ENCODE results near the gene SDC1.

Gene SDC1

GRCh38 chr2:20183373-20183772, 41.6 kb downstream of the SDC1 start:
- no peak for DNase-seq (ENCODE audit: low spot score)

GRCh38 chr2:20182241-20182931, 42.5 kb downstream of the SDC1 start:
- no peak for DNase-seq (ENCODE audit: low spot score)

GRCh38 chr2:20181761-20182160, 43.2 kb downstream of the SDC1 start:
- no peak for DNase-seq (ENCODE audit: low spot score)

GRCh38 chr2:20180676-20181648, 44.0 kb downstream of the SDC1 start:
- DNase-seq (ENCODE audit: low spot score): no peak

- DNase-seq (ENCODE audit: low spot score): no peak
Observed at GRCh38 chr2:20179755-20180594, 45.0 kb downstream of the SDC1 start.

- DNase-seq (ENCODE audit: low spot score): no peak
Observed at GRCh38 chr2:20179466-20179754, 45.5 kb downstream of the SDC1 start.

- DNase-seq (ENCODE audit: low spot score): no peak
Observed at GRCh38 chr2:20178666-20179465, 46.1 kb downstream of the SDC1 start.

- no peak for DNase-seq (ENCODE audit: low spot score)
Observed at GRCh38 chr2:20178249-20178607, 46.7 kb downstream of the SDC1 start.

- no peak for DNase-seq (ENCODE audit: low spot score)
Observed at GRCh38 chr2:20177556-20178248, 47.2 kb downstream of the SDC1 start.

- DNase-seq (ENCODE audit: low spot score): no peak
Observed at GRCh38 chr2:20176760-20177159, 48.2 kb downstream of the SDC1 start.

GRCh38 chr2:20175931-20176330, 49.0 kb downstream of the SDC1 start:
- DNase-seq (ENCODE audit: low spot score): no peak

GRCh38 chr2:20175267-20175666, 49.7 kb downstream of the SDC1 start:
- DNase-seq (ENCODE audit: low spot score): no peak

- no peak for DNase-seq (ENCODE audit: low spot score)
Observed at GRCh38 chr2:20174410-20174809, 50.5 kb downstream of the SDC1 start.

GRCh38 chr2:20173496-20174402, 51.2 kb downstream of the SDC1 start:
- DNase-seq (ENCODE audit: low spot score): no peak

GRCh38 chr2:20173064-20173463, 51.9 kb downstream of the SDC1 start:
- DNase-seq (ENCODE audit: low spot score): no peak

- DNase-seq (ENCODE audit: low spot score): no peak
Observed at GRCh38 chr2:20172273-20173055, 52.5 kb downstream of the SDC1 start.

GRCh38 chr2:20171445-20171977, 53.4 kb downstream of the SDC1 start:
- no peak for DNase-seq (ENCODE audit: low spot score)

- no peak for DNase-seq (ENCODE audit: low spot score)
Observed at GRCh38 chr2:20170704-20171250, 54.2 kb downstream of the SDC1 start.
